ENCODE results near the gene PLEKHM2.

PLEKHM2 gene

GRCh38 chr1:15700508-15700907 lies 16.4 kb downstream of the PLEKHM2 start:
- Histone ChIP-seq H3K27me3 (ENCODE audit: insufficient read depth, low read depth, severe bottlenecking) (no peaks in the 10 kb centered on the region), H3K9me3 (ENCODE audit: severe bottlenecking) (no peaks in the 10 kb centered on the region), H3K27ac (no peak overlapping the region), H3K36me3 (peaks cover 19% of the 10 kb centered on the region), H3K4me3 (ENCODE audit: low read depth, low read length) (no peak overlapping the region)
- TF ChIP-seq CTCF (IDR thresholded peaks at IDR 0.05; ENCODE audit: low read depth, low read length): no peak
- no peak for DNase-seq

- peak; percentile 33 for DNase-seq
- H3K9me3 ChIP-seq (ENCODE audit: severe bottlenecking): no peaks in the 10 kb centered on the region
- TF ChIP-seq CTCF (IDR thresholded peaks at IDR 0.05; ENCODE audit: low read depth, low read length): no peak
- peak overlapping the region; percentile 33 for H3K27ac ChIP-seq
- no peak overlapping the region for H3K4me3 ChIP-seq (ENCODE audit: low read depth, low read length)
- H3K27me3 ChIP-seq (ENCODE audit: insufficient read depth, low read depth, severe bottlenecking): no peaks in the 10 kb centered on the region
- H3K36me3 ChIP-seq: peaks cover 16% of the 10 kb centered on the region
These were observed 17.7 kb downstream of the PLEKHM2 start for GRCh38 chr1:15701784-15702183.

GRCh38 chr1:15702722-15703550 lies 18.8 kb downstream of the PLEKHM2 start:
- Histone ChIP-seq H3K27me3 (ENCODE audit: insufficient read depth, low read depth, severe bottlenecking) (no peaks in the 10 kb centered on the region), H3K27ac (peak overlapping the region; percentile 5; the same call in 1 of the 2 replicates), H3K9me3 (ENCODE audit: severe bottlenecking) (no peaks in the 10 kb centered on the region), H3K4me3 (ENCODE audit: low read depth, low read length) (no peak overlapping the region), H3K36me3 (peaks cover 13% of the 10 kb centered on the region)
- peak; percentile 57 for DNase-seq
- TF ChIP-seq CTCF (IDR thresholded peaks at IDR 0.05; ENCODE audit: low read depth, low read length): peak; percentile 61

- Histone ChIP-seq H3K36me3 (peaks cover 13% of the 10 kb centered on the region), H3K27me3 (ENCODE audit: insufficient read depth, low read depth, severe bottlenecking) (no peaks in the 10 kb centered on the region), H3K27ac (peak overlapping the region; percentile 5; the same call in 1 of the 2 replicates), H3K9me3 (ENCODE audit: severe bottlenecking) (no peaks in the 10 kb centered on the region), H3K4me3 (ENCODE audit: low read depth, low read length) (no peak overlapping the region)
- TF ChIP-seq CTCF (IDR thresholded peaks at IDR 0.05; ENCODE audit: low read depth, low read length): no peak
- no peak for DNase-seq
These were observed 19.4 kb downstream of the PLEKHM2 start for GRCh38 chr1:15703562-15703961.

- H3K27ac ChIP-seq: no peak overlapping the region
- H3K27me3 ChIP-seq (ENCODE audit: insufficient read depth, low read depth, severe bottlenecking): no peaks in the 10 kb centered on the region
- H3K9me3 ChIP-seq (ENCODE audit: severe bottlenecking): no peaks in the 10 kb centered on the region
- TF ChIP-seq CTCF (IDR thresholded peaks at IDR 0.05; ENCODE audit: low read depth, low read length): no peak
- no peak for DNase-seq
- peaks cover 13% of the 10 kb centered on the region for H3K36me3 ChIP-seq
- H3K4me3 ChIP-seq (ENCODE audit: low read depth, low read length): no peak overlapping the region
These were observed 20.5 kb downstream of the PLEKHM2 start for GRCh38 chr1:15704526-15705183.
